Bronchial epithelial cell (primary cell): ENCODE measurements around the gene SEMA6B. TPM values are rescaled to one million over a fixed set of nuclear protein-coding genes. Genes with fewer than 3 reads are reported as not detected.
A peak's percentile ranks its signal among the peaks of the same experiment; 100 is the strongest.
"Not testable (repeated sequence)": the region's sequence is repeated elsewhere in the genome, so short reads cannot be mapped to it uniquely, and the experiment has no call there.

Experiments used
- DNase-seq: peaks from one replicate; pipeline ENCODE4 v3.0.0-alpha.2; 2010; ENCODE audit warnings: low read depth
- FAIRE-seq: peaks from 2 replicates; lab custom pipeline; 2011; peaks lifted over from hg19 to GRCh38; lab: Jason Lieb, UNC
- H3K27me3 ChIP-seq: 2 replicates; pipeline ENCODE4 v1.5.1; 2011; ENCODE audit warnings: low read length; ENCODE audit not compliant: control insufficient read depth, insufficient read depth
- H3K36me3 ChIP-seq: 2 replicates; pipeline ENCODE4 v1.5.1; 2011; ENCODE audit warnings: low read length; ENCODE audit not compliant: control insufficient read depth, insufficient read depth
- H3K4me3 ChIP-seq: 2 replicates; pipeline ENCODE4 v1.5.1; 2011; ENCODE audit warnings: mild to moderate bottlenecking, low read depth, low read length, control low read depth
- total RNA-seq: library from RNA; depleted of rRNA; stranded (reverse); fragments of >200 nt; gene quantifications from 2 replicates; pipeline ENCODE4 v1.2.1, GENCODE V29; 2014
- TF ChIP-seq, protein P1 (sequence below): IDR thresholded peaks from 2 replicates; pipeline ENCODE4 v1.5.1; 2011; ENCODE audit warnings: mild to moderate bottlenecking, moderate library complexity, low read length, control low read depth, inconsistent platforms; ENCODE audit not compliant: insufficient read depth, severe bottlenecking

SEMA6B gene
- total RNA-seq, 1 donor from 2014 or later: under 0.01 TPM

DNA sequence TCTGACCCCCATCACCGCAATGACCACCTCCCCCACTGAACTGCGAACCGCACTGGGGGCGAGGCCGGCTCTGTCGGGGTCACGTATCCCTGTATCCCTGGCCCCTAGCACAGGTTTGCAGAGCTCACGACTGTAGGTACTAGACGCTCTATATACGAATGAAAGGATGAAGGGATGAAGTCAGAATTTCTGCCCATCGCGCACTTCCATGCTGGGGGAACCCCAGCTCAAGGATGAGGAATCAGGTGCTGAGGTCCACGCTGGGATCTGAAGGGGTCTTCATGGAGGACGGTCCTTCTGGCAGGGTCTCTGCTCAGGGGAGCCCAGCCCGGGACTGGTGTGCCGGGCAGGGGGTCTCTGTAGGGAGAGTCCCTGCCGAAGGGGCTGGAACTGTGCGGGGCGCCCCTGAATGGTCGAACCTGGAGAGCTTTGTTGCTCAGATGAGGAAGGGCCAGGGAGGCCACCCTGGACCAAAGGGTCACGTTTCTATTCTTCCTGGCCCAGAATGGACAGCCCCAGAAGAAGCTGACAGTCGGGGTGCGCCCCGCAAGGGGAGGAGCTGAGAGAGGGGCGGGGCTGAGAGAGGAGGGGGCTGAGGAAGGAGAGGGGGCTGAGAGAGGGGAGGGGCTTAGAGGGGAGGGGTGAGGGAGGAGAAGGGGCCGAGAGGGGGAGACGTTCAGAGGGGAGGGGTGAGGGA lies 37.9 kb upstream of the SEMA6B start:
- FAIRE-seq (no peak), DNase-seq (no peak)
- Histone ChIP-seq H3K36me3 (no peaks in the 10 kb centered on the region), H3K4me3 (no peak overlapping the region), H3K27me3 (peaks cover 3% of the 10 kb centered on the region)
- TF ChIP-seq, protein P1, sequence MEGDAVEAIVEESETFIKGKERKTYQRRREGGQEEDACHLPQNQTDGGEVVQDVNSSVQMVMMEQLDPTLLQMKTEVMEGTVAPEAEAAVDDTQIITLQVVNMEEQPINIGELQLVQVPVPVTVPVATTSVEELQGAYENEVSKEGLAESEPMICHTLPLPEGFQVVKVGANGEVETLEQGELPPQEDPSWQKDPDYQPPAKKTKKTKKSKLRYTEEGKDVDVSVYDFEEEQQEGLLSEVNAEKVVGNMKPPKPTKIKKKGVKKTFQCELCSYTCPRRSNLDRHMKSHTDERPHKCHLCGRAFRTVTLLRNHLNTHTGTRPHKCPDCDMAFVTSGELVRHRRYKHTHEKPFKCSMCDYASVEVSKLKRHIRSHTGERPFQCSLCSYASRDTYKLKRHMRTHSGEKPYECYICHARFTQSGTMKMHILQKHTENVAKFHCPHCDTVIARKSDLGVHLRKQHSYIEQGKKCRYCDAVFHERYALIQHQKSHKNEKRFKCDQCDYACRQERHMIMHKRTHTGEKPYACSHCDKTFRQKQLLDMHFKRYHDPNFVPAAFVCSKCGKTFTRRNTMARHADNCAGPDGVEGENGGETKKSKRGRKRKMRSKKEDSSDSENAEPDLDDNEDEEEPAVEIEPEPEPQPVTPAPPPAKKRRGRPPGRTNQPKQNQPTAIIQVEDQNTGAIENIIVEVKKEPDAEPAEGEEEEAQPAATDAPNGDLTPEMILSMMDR: no peak

DNA sequence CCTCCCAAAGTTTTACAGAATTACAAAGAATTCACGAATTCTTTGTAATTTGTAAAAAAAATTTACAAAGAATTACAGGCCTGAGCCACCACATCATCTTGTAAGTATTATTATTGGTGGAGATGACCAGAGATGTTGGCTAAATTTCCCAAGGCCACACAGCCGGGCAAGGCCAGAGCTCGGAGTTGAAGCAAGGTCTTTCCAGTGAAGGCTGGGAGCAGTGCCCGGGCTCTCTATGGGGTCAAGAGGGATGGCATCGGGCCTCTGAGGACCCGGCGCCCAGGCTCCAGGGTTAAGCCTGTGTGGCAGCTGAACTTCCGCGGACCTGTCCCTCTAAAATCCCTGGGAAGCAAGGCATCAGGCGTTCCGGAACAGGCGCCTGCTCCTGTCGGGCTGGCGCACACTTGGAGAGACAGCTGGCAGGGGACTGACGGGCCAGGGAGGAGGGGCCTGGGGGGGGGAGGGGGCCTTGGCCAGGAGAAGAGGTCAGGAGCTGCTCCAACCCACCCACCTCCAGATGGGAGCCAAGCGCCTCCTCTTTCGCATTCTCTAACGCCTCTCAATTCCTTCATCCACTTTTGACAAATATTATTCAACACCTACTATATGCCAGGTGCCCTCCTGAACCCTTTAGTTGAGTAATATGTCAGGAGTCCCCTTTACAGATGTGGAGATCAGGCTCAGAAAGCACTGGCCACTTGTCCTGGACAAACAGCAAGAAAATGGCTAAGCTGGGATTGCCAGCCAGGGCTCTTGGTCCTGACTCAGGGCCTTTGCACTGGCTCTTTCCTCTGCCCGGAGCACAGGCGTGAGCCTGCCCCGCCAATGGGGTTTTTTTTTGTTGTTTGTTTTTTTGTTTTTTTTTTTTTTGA lies 36.8 kb upstream of the SEMA6B start:
- DNase-seq: no peak
- no peak for FAIRE-seq
- no peak overlapping the region for H3K4me3 ChIP-seq
- H3K27me3 ChIP-seq: peaks cover 3% of the 10 kb centered on the region
- no peaks in the 10 kb centered on the region for H3K36me3 ChIP-seq
- TF ChIP-seq, protein P1: no peak

DNA sequence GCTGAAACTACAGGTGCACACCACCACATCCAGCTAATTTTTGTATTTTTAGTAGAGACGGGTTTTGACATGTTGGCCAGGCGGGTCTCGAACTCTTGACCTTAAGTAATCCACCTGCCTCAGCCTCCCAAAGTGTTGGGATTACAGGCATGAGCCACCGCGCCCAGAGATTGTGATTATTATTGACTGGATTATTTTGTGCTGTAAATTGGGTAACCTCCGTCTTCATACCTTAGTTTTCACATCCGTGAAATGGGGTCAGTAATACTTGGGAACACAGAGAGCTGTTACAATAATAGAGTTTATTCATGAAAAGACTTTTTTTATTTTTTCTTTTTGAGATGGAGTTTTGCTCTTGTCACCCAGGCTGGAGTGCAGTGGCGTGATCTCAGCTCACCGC lies 35.7 kb upstream of the SEMA6B start:
- H3K4me3 ChIP-seq, H3K36me3 ChIP-seq, DNase-seq, FAIRE-seq, H3K27me3 ChIP-seq: not testable (repeated sequence)

DNA sequence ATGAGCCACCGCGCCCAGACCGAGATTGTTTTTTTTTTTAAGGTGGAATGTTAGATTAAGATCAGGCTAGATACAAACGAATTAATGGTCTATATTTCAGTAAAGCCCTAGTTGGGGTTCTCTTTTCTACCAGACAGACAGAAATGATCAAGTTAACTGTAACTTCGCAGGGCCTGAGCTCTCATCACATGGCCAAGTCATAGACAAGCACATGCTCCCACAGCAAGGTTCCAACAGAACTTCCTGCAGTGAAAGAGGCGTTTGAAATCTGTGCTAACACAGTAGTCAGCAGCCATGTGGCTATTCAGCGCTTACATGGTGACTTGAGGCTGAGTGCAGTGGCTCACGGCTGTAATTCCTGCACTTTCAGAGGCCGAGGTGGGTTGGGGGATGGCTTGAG lies 34.7 kb upstream of the SEMA6B start:
- no peaks in the 10 kb centered on the region for H3K36me3 ChIP-seq
- no peak overlapping the region for H3K4me3 ChIP-seq
- FAIRE-seq (peak; percentile 83), DNase-seq (no peak)
- TF ChIP-seq, protein P1: no peak
- H3K27me3 ChIP-seq: peaks cover 3% of the 10 kb centered on the region

- H3K4me3 ChIP-seq: no peak overlapping the region
- TF ChIP-seq, protein P1: no peak
- H3K27me3 ChIP-seq: no peaks in the 10 kb centered on the region
- DNase-seq: peak; percentile 96
- no peak for FAIRE-seq
- H3K36me3 ChIP-seq: no peaks in the 10 kb centered on the region
Measured at GRCh38 chr19:4593409-4593851, 33.9 kb upstream of the SEMA6B start.

GRCh38 chr19:4592445-4592844 lies 33.0 kb upstream of the SEMA6B start:
- DNase-seq: no peak
- H3K27me3 ChIP-seq: no peaks in the 10 kb centered on the region
- H3K4me3 ChIP-seq: no peak overlapping the region
- H3K36me3 ChIP-seq: no peaks in the 10 kb centered on the region
- FAIRE-seq: no peak
- TF ChIP-seq, protein P1: no peak
